GM23338 (cell line): ENCODE results near the gene TLE1. TPM values are rescaled to one million over a fixed set of nuclear protein-coding genes. Genes with fewer than 3 reads are reported as not detected.

Experiments
- ATAC-seq: fragments of 200-7000 bp; cut with Tn5 transposase; 3 replicates; pipeline ENCODE4 v1.9.1; 2020
- DNase-seq: peaks from one replicate; pipeline ENCODE4 v3.0.0-alpha.2; 2015; ENCODE audit warnings: low spot score
- H2AFZ ChIP-seq: fragments of 200-600 bp; sonication (generic); 2 replicates; pipeline ENCODE4 v1.8.0; 2016; ENCODE audit warnings: antibody characterized with exemption, mild to moderate bottlenecking, moderate library complexity
- H3F3A ChIP-seq: fragments of 200-600 bp; sonication (generic); replicated peaks from 2 replicates; pipeline ENCODE4 v1.8.0; 2017; ENCODE audit warnings: antibody characterized with exemption, mixed run types, low read depth
- H3K27ac ChIP-seq: fragments of 200-600 bp; sonication (generic); 2 replicates; pipeline ENCODE4 v1.6.1; 2016; ENCODE audit warnings: low read depth
- H3K27me3 ChIP-seq: fragments of 200-600 bp; sonication (generic); 2 replicates; pipeline ENCODE4 v1.8.0; 2016; ENCODE audit warnings: mild to moderate bottlenecking, mixed run types, moderate library complexity; ENCODE audit not compliant: insufficient read depth
- H3K36me3 ChIP-seq: fragments of 200-600 bp; sonication (generic); 2 replicates; pipeline ENCODE4 v1.8.0; 2016; ENCODE audit warnings: mild to moderate bottlenecking; ENCODE audit not compliant: insufficient read depth
- H3K4me1 ChIP-seq: fragments of 200-600 bp; sonication (generic); 2 replicates; pipeline ENCODE4 v1.8.0; 2016; ENCODE audit warnings: mild to moderate bottlenecking, moderate library complexity; ENCODE audit not compliant: insufficient read depth
- H3K4me2 ChIP-seq: fragments of 200-600 bp; sonication (generic); 2 replicates; pipeline ENCODE4 v1.7.1; 2017; ENCODE audit warnings: mixed run types
- H3K4me3 ChIP-seq: fragments of 200-600 bp; sonication (generic); 2 replicates; pipeline ENCODE4 v1.6.1; 2016; ENCODE audit warnings: mixed run types
- H3K79me2 ChIP-seq: fragments of 200-600 bp; sonication (generic); replicated peaks from 2 replicates; pipeline ENCODE4 v1.8.0; 2017; ENCODE audit warnings: mild to moderate bottlenecking; ENCODE audit not compliant: insufficient read depth
- H3K9me2 ChIP-seq: fragments of 200-600 bp; sonication (generic); 2 replicates; pipeline ENCODE4 v1.8.0; 2017; ENCODE audit not compliant: insufficient read depth
- H4K20me1 ChIP-seq: fragments of 200-600 bp; sonication (generic); replicated peaks from 2 replicates; pipeline ENCODE4 v1.8.0; 2017; ENCODE audit warnings: mild to moderate bottlenecking; ENCODE audit not compliant: insufficient read depth
- H3K27ac Mint-ChIP-seq: 2 replicates; pipeline ENCODE4 v1.8.0; 2020; ENCODE audit warnings: inconsistent platforms, mild to moderate bottlenecking, moderate library complexity, mixed read lengths
- H3K27me3 Mint-ChIP-seq: 3 replicates; pipeline ENCODE4 v1.8.0; 2022; ENCODE audit warnings: low read depth, mild to moderate bottlenecking, moderate library complexity, mixed read lengths, inconsistent platforms; ENCODE audit not compliant: insufficient read depth, poor library complexity
- H3K36me3 Mint-ChIP-seq: 3 replicates; pipeline ENCODE4 v1.8.0; 2021; ENCODE audit warnings: low read depth, mild to moderate bottlenecking, inconsistent platforms, moderate library complexity, mixed read lengths
- H3K4me1 Mint-ChIP-seq: 3 replicates; pipeline ENCODE4 v1.8.0; 2020; ENCODE audit warnings: mild to moderate bottlenecking, inconsistent platforms, mixed read lengths
- H3K4me3 Mint-ChIP-seq: 3 replicates; pipeline ENCODE4 v1.8.0; 2021; ENCODE audit warnings: moderate library complexity, mild to moderate bottlenecking, inconsistent platforms, mixed read lengths
- H3K9me3 Mint-ChIP-seq: 3 replicates; pipeline ENCODE4 v1.8.0; 2020; ENCODE audit warnings: moderate library complexity, mild to moderate bottlenecking, inconsistent platforms, mixed read lengths
- CTCF ChIP-seq, 2 experiments: fragments of 200-600 bp in 1 of 2; sonication (generic) in 1 of 2; conservative IDR thresholded peaks; 2 replicates each; pipeline versions ENCODE4 v1.5.1 to v1.6.1; 2016 to 2017; ENCODE audit warnings: antibody characterized with exemption in 2 of 2, low read depth in 2 of 2, mild to moderate bottlenecking in 2 of 2, moderate library complexity in 1 of 2
- ETS1 ChIP-seq: IDR thresholded peaks from 2 replicates; pipeline ENCODE4 v1.6.1; 2016; ENCODE audit warnings: antibody characterized with exemption
- JUNB ChIP-seq: IDR thresholded peaks from one replicate; pipeline ENCODE4 v1.6.1; 2016; ENCODE audit warnings: antibody characterized with exemption; ENCODE audit not compliant: unreplicated experiment
- NANOG ChIP-seq: IDR thresholded peaks from 2 replicates; pipeline ENCODE4 v1.6.1; 2016; ENCODE audit warnings: antibody characterized with exemption, borderline replicate concordance
- STAT1 ChIP-seq: IDR thresholded peaks from one replicate; pipeline ENCODE4 v1.6.1; 2016; ENCODE audit warnings: antibody characterized with exemption; ENCODE audit not compliant: unreplicated experiment
- ZNF114 ChIP-seq: fragments of 250-450 bp; sonication (Bioruptor Pico); IDR thresholded peaks from 2 replicates; pipeline ENCODE4 v1.5.0; 2020; ENCODE audit warnings: mild to moderate bottlenecking, moderate library complexity
- ZNF331 ChIP-seq: fragments of 250-450 bp; sonication (Bioruptor Pico); IDR thresholded peaks from 2 replicates; pipeline ENCODE4 v1.5.0; 2020; ENCODE audit warnings: low read depth, mild to moderate bottlenecking, moderate library complexity
- polyA plus RNA-seq: library from polyadenylated mRNA; unstranded; fragments of >200 nt; fragmentation: Nextera tagmentation; extraction: Ambion mirVana; gene quantifications from 2 replicates; pipeline ENCODE4 v1.2.1, GENCODE V29; 2016
- total RNA-seq: library from RNA; depleted of rRNA; stranded (reverse); fragments of >200 nt; shearing (Covaris generic); gene quantifications from 2 replicates; pipeline ENCODE4 v1.2.3, GENCODE V29; 2014
- TF ChIP-seq, protein P1 (sequence below): fragments of 250-450 bp; sonication (Bioruptor Pico); IDR thresholded peaks from 2 replicates; pipeline ENCODE4 v1.5.0; 2020; ENCODE audit warnings: mild to moderate bottlenecking, moderate library complexity

The TLE1 gene
- total and polyA plus RNA-seq, 2 experiments from 2014 or later = 58.1 to 132 TPM

DNA sequence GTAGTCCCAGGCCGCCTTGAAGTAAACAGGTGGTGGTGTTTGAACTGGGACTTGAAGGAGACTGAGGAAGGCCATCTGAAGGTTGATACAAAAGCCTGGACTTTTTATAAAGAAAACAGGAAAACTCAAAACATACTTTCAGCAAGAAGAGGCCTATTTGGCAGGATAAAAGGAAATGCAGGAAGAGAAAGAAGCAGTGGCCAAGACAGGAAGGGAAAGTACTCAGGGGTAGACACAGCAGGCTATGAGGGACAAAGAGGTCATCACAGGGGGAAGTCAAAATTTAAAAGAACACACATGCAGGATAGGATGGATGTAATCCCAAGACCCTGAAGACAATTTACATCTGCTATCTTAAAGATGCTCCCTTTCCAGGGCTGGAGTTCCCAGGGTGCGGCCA lies 13.0 kb downstream of the TLE1 start:
- TF ChIP-seq ZNF331 (CRISPR knock-in tag) (no peak), STAT1 (no peak), NANOG (no peak)
- TF ChIP-seq, protein P1, sequence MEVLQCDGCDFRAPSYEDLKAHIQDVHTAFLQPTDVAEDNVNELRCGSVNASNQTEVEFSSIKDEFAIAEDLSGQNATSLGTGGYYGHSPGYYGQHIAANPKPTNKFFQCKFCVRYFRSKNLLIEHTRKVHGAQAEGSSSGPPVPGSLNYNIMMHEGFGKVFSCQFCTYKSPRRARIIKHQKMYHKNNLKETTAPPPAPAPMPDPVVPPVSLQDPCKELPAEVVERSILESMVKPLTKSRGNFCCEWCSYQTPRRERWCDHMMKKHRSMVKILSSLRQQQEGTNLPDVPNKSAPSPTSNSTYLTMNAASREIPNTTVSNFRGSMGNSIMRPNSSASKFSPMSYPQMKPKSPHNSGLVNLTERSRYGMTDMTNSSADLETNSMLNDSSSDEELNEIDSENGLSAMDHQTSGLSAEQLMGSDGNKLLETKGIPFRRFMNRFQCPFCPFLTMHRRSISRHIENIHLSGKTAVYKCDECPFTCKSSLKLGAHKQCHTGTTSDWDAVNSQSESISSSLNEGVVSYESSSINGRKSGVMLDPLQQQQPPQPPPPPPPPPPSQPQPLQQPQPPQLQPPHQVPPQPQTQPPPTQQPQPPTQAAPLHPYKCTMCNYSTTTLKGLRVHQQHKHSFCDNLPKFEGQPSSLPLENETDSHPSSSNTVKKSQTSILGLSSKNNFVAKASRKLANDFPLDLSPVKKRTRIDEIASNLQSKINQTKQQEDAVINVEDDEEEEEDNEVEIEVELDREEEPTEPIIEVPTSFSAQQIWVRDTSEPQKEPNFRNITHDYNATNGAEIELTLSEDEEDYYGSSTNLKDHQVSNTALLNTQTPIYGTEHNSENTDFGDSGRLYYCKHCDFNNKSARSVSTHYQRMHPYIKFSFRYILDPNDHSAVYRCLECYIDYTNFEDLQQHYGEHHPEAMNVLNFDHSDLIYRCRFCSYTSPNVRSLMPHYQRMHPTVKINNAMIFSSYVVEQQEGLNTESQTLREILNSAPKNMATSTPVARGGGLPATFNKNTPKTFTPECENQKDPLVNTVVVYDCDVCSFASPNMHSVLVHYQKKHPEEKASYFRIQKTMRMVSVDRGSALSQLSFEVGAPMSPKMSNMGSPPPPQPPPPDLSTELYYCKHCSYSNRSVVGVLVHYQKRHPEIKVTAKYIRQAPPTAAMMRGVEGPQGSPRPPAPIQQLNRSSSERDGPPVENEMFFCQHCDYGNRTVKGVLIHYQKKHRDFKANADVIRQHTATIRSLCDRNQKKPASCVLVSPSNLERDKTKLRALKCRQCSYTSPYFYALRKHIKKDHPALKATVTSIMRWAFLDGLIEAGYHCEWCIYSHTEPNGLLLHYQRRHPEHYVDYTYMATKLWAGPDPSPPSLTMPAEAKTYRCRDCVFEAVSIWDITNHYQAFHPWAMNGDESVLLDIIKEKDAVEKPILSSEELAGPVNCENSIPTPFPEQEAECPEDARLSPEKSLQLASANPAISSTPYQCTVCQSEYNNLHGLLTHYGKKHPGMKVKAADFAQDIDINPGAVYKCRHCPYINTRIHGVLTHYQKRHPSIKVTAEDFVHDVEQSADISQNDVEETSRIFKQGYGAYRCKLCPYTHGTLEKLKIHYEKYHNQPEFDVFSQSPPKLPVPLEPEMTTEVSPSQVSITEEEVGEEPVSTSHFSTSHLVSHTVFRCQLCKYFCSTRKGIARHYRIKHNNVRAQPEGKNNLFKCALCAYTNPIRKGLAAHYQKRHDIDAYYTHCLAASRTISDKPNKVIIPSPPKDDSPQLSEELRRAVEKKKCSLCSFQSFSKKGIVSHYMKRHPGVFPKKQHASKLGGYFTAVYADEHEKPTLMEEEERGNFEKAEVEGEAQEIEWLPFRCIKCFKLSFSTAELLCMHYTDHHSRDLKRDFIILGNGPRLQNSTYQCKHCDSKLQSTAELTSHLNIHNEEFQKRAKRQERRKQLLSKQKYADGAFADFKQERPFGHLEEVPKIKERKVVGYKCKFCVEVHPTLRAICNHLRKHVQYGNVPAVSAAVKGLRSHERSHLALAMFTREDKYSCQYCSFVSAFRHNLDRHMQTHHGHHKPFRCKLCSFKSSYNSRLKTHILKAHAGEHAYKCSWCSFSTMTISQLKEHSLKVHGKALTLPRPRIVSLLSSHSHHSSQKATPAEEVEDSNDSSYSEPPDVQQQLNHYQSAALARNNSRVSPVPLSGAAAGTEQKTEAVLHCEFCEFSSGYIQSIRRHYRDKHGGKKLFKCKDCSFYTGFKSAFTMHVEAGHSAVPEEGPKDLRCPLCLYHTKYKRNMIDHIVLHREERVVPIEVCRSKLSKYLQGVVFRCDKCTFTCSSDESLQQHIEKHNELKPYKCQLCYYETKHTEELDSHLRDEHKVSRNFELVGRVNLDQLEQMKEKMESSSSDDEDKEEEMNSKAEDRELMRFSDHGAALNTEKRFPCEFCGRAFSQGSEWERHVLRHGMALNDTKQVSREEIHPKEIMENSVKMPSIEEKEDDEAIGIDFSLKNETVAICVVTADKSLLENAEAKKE (CRISPR knock-in tag) = no peak
- peaks cover 27% of the 10 kb centered on the region; the same call in 1 of the 2 replicates for H3K36me3 ChIP-seq
- peaks cover 44% of the 10 kb centered on the region for H3K4me1 ChIP-seq
- no peak for DNase-seq
- peaks cover 20% of the 10 kb centered on the region for H3K27me3 Mint-ChIP-seq
- H3F3A ChIP-seq = 0 out of 2 replicates have a peak, but pooled peaks cover 8% of the 10 kb centered on the region
- peaks cover 63% of the 10 kb centered on the region for H3K4me1 Mint-ChIP-seq
- no peak overlapping the region for H3K4me2 ChIP-seq
- H2AFZ ChIP-seq = no peak overlapping the region
- peak overlapping the region; percentile 39; the same call in 1 of the 2 replicates for H3K27ac Mint-ChIP-seq
- H3K4me3 ChIP-seq = no peak overlapping the region
- peaks cover 100% of the 10 kb centered on the region for H3K79me2 ChIP-seq
- H4K20me1 ChIP-seq = peaks cover 90% of the 10 kb centered on the region
- no peaks in the 10 kb centered on the region for H3K9me2 ChIP-seq
- H3K4me3 Mint-ChIP-seq = peak overlapping the region; percentile 13; the same call in 2 of the 3 replicates
- peak overlapping the region; percentile 33; the same call in 1 of the 2 replicates for H3K27ac ChIP-seq
- H3K9me3 Mint-ChIP-seq = no peaks in the 10 kb centered on the region
- ATAC-seq = no peak; the same call in 1 of the 3 replicates
- no peaks in the 10 kb centered on the region for H3K27me3 ChIP-seq
- H3K36me3 Mint-ChIP-seq = peaks cover 76% of the 10 kb centered on the region

- H3K9me3 Mint-ChIP-seq = no peaks in the 10 kb centered on the region
- no peak overlapping the region for H3K27ac Mint-ChIP-seq
- peaks cover 47% of the 10 kb centered on the region for H3K4me1 ChIP-seq
- peaks cover 13% of the 10 kb centered on the region for H3K27me3 Mint-ChIP-seq
- no peak overlapping the region for H3K4me2 ChIP-seq
- 0 out of 2 replicates have a peak, but pooled peaks cover 8% of the 10 kb centered on the region for H3F3A ChIP-seq
- H3K27ac ChIP-seq = no peak overlapping the region
- peak; percentile 78 for ATAC-seq
- H3K4me3 ChIP-seq = no peak overlapping the region
- H4K20me1 ChIP-seq = peaks cover 77% of the 10 kb centered on the region
- no peaks in the 10 kb centered on the region for H3K27me3 ChIP-seq
- no peak overlapping the region for H3K4me3 Mint-ChIP-seq
- TF ChIP-seq ZNF331 (CRISPR knock-in tag) (no peak), CTCF (conservative IDR thresholded peaks at IDR 0.05; ENCODE audit: low read depth in 2 of 2) (peak; percentile 62 to 71), JUNB (no peak), ETS1 (no peak), ZNF114 (CRISPR knock-in tag) (no peak), STAT1 (no peak), NANOG (no peak)
- H3K36me3 ChIP-seq = peaks cover 23% of the 10 kb centered on the region; the same call in 1 of the 2 replicates
- no peak overlapping the region for H2AFZ ChIP-seq
- peaks cover 74% of the 10 kb centered on the region for H3K36me3 Mint-ChIP-seq
- DNase-seq = peak; percentile 79
- peaks cover 61% of the 10 kb centered on the region for H3K4me1 Mint-ChIP-seq
- no peaks in the 10 kb centered on the region for H3K9me2 ChIP-seq
- H3K79me2 ChIP-seq = peaks cover 100% of the 10 kb centered on the region
Measured at GRCh38 chr9:81673310-81673709, 16.0 kb downstream of the TLE1 start.
